Measurements from ENCODE around the gene WDR47.

The WDR47 gene

DNA sequence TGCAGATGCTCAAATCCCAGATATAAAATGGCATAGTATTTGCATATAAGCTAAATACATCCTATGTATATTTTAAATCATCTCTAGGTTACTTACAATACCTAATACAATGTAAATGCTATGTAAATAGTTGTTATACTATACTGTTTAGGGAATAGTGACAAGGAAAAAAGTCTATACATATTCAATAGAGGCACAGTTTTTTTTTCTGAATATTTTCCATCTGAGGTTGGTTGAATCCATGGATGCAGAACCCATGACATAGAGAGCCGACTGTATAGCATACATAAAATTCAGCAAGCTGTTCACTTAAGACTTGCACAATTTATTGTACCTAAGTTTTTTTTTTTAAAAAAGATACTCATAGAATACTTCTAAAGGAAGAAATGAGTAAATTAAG is 27.4 kb upstream of the WDR47 start:
- no peak overlapping the region for H4K91ac ChIP-seq (ENCODE audit: low read length)

DNA sequence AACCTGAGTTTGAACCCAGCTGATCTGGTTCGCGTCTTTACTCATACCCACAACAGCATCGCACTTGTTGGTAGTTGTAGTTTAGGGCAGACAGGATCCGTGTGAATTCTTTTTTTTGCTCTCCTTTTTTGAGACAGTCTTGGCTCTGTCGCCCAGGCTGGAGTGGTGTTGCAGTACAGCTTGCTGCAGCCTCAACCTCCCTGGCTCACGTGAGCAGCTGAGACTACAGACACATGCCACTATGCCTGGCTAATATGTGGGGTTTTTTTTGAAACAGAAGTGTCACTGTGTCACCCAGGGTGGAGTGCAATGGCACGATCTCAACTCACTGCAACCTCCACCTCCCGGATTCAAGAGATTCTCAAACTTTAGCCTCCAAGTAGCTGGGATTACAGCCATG is 26.0 kb upstream of the WDR47 start:
- Histone ChIP-seq H3K14ac (ENCODE audit: low read length in 2 of 2) (no peak overlapping the region), H3K36me3 (ENCODE audit: control insufficient read depth in 1 of 2, insufficient read depth in 2 of 2, low read depth in 1 of 2, low read length in 2 of 2) (peaks cover 45 to 76% of the 10 kb centered on the region in 2 experiments), H3K79me1 (replicated peaks; ENCODE audit: low read length, poor library complexity, severe bottlenecking) (peaks cover 6% of the 10 kb centered on the region), H3K4me3 (ENCODE audit: insufficient read depth in 1 of 2, low read depth in 1 of 2, low read length in 2 of 2) (no peak overlapping the region), H2BK12ac (ENCODE audit: low read length in 2 of 2) (no peak overlapping the region), H3K9ac (ENCODE audit: low read length) (no peak overlapping the region), H3K4ac (ENCODE audit: low read depth in 1 of 2, low read length in 2 of 2) (no peak overlapping the region), H3K27ac (ENCODE audit: low read length, poor library complexity, severe bottlenecking) (no peak overlapping the region), H3K27me3 (ENCODE audit: control insufficient read depth in 1 of 2, insufficient read depth in 1 of 2, low read length in 2 of 2) (no peaks in the 10 kb centered on the region), H4K8ac (ENCODE audit: low read length) (no peak overlapping the region), H4K91ac (ENCODE audit: low read length) (no peak overlapping the region), H2AK5ac (ENCODE audit: low read length, severe bottlenecking) (no peak overlapping the region), H3K18ac (ENCODE audit: low read depth in 1 of 2, low read length in 2 of 2) (no peak overlapping the region), H3K4me1 (ENCODE audit: control insufficient read depth, insufficient read depth, low read depth, low read length) (peaks cover 1% of the 10 kb centered on the region), H3K4me2 (ENCODE audit: low read length, poor library complexity, severe bottlenecking) (no peak overlapping the region), H2BK15ac (ENCODE audit: low read depth, poor library complexity, severe bottlenecking) (no peak overlapping the region), H2BK5ac (ENCODE audit: low read depth, low read length, poor library complexity, severe bottlenecking) (no peak overlapping the region), H2AFZ (ENCODE audit: low read depth, low read length) (no peak overlapping the region), H2BK120ac (ENCODE audit: low read depth, low read length) (no peak overlapping the region), H3K9me3 (ENCODE audit: control insufficient read depth, low read length) (no peaks in the 10 kb centered on the region), H3K23ac (ENCODE audit: low read length in 2 of 2) (no peak overlapping the region)
- DNase-seq, result no peak
- 97% methylated on average over 6 of the region's 8 CpGs for WGBS

More for the DNA sequence above, 27.4 kb upstream of the WDR47 start:
- no peak overlapping the region for H2BK120ac ChIP-seq (ENCODE audit: low read depth, low read length)
- H3K27me3 ChIP-seq (ENCODE audit: control insufficient read depth in 1 of 2, insufficient read depth in 1 of 2, low read length in 2 of 2), result no peaks in the 10 kb centered on the region
- H3K4me1 ChIP-seq (ENCODE audit: control insufficient read depth, insufficient read depth, low read depth, low read length), result peaks cover 6% of the 10 kb centered on the region
- H3K23ac ChIP-seq (ENCODE audit: low read length in 2 of 2), result no peak overlapping the region
- H3K9ac ChIP-seq (ENCODE audit: low read length), result no peak overlapping the region
- H4K8ac ChIP-seq (ENCODE audit: low read length), result no peak overlapping the region
- no peaks in the 10 kb centered on the region for H3K9me3 ChIP-seq (ENCODE audit: control insufficient read depth, low read length)
- no peak overlapping the region for H2BK12ac ChIP-seq (ENCODE audit: low read length in 2 of 2)
- H3K4me2 ChIP-seq (ENCODE audit: low read length, poor library complexity, severe bottlenecking), result no peak overlapping the region
- no peak overlapping the region for H2BK15ac ChIP-seq (ENCODE audit: low read depth, poor library complexity, severe bottlenecking)
- H3K14ac ChIP-seq (ENCODE audit: low read length in 2 of 2), result no peak overlapping the region
- no peak overlapping the region for H3K27ac ChIP-seq (ENCODE audit: low read length, poor library complexity, severe bottlenecking)
- DNase-seq, result no peak
- WGBS, result 78% methylated on average over 1 of the region's 1 CpG
- no peak overlapping the region for H3K4me3 ChIP-seq (ENCODE audit: insufficient read depth in 1 of 2, low read depth in 1 of 2, low read length in 2 of 2)
- H3K79me1 ChIP-seq (replicated peaks; ENCODE audit: low read length, poor library complexity, severe bottlenecking), result peaks cover 6% of the 10 kb centered on the region
- H3K18ac ChIP-seq (ENCODE audit: low read depth in 1 of 2, low read length in 2 of 2), result no peak overlapping the region
- no peak overlapping the region for H2AFZ ChIP-seq (ENCODE audit: low read depth, low read length)
- H3K36me3 ChIP-seq (ENCODE audit: control insufficient read depth in 1 of 2, insufficient read depth in 2 of 2, low read depth in 1 of 2, low read length in 2 of 2), result peaks cover 46 to 73% of the 10 kb centered on the region in 2 experiments
- H3K4ac ChIP-seq (ENCODE audit: low read depth in 1 of 2, low read length in 2 of 2), result no peak overlapping the region
- no peak overlapping the region for H2AK5ac ChIP-seq (ENCODE audit: low read length, severe bottlenecking)
- no peak overlapping the region for H2BK5ac ChIP-seq (ENCODE audit: low read depth, low read length, poor library complexity, severe bottlenecking)

DNA sequence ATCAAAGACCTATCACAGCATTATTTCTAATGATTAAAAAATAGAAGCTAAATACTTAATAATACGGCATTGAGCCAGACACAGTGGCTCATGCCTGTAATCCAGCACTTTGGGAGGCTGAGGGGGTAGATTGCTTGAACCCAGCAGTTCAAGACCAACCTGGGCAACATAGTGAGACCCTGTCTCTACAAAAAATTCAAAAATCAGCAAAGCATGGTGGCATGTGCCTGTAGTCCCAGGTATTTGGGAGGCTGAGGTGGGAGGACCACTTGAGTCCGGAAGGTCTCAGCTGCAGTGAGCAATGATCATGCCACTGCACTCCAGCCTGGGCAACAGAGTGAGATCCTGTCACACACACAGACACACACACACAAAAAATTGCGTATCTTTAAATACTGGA is 23.2 kb upstream of the WDR47 start:
- DNase-seq, result no peak
- Histone ChIP-seq H4K8ac (ENCODE audit: low read length) (no peak overlapping the region), H4K91ac (ENCODE audit: low read length) (no peak overlapping the region), H2AFZ (ENCODE audit: low read depth, low read length) (no peak overlapping the region), H3K18ac (ENCODE audit: low read depth in 1 of 2, low read length in 2 of 2) (no peak overlapping the region), H2AK5ac (ENCODE audit: low read length, severe bottlenecking) (no peak overlapping the region), H3K23ac (ENCODE audit: low read length in 2 of 2) (no peak overlapping the region), H3K79me1 (replicated peaks; ENCODE audit: low read length, poor library complexity, severe bottlenecking) (peaks cover 6% of the 10 kb centered on the region), H3K4me2 (ENCODE audit: low read length, poor library complexity, severe bottlenecking) (no peak overlapping the region), H2BK15ac (ENCODE audit: low read depth, poor library complexity, severe bottlenecking) (no peak overlapping the region), H3K4me3 (ENCODE audit: insufficient read depth in 1 of 2, low read depth in 1 of 2, low read length in 2 of 2) (no peak overlapping the region), H3K4me1 (ENCODE audit: control insufficient read depth, insufficient read depth, low read depth, low read length) (peaks cover 4% of the 10 kb centered on the region), H2BK12ac (ENCODE audit: low read length in 2 of 2) (no peak overlapping the region), H3K36me3 (ENCODE audit: control insufficient read depth in 1 of 2, insufficient read depth in 2 of 2, low read depth in 1 of 2, low read length in 2 of 2) (peaks cover 41 to 66% of the 10 kb centered on the region in 2 experiments), H3K9me3 (ENCODE audit: control insufficient read depth, low read length) (no peaks in the 10 kb centered on the region), H2BK5ac (ENCODE audit: low read depth, low read length, poor library complexity, severe bottlenecking) (no peak overlapping the region), H3K27me3 (ENCODE audit: control insufficient read depth in 1 of 2, insufficient read depth in 1 of 2, low read length in 2 of 2) (no peaks in the 10 kb centered on the region), H3K14ac (ENCODE audit: low read length in 2 of 2) (no peak overlapping the region), H3K27ac (ENCODE audit: low read length, poor library complexity, severe bottlenecking) (no peak overlapping the region), H2BK120ac (ENCODE audit: low read depth, low read length) (no peak overlapping the region), H3K4ac (ENCODE audit: low read depth in 1 of 2, low read length in 2 of 2) (no peak overlapping the region), H3K9ac (ENCODE audit: low read length) (no peak overlapping the region)
- WGBS, result 100% methylated on average over 1 of the region's 3 CpGs

DNA sequence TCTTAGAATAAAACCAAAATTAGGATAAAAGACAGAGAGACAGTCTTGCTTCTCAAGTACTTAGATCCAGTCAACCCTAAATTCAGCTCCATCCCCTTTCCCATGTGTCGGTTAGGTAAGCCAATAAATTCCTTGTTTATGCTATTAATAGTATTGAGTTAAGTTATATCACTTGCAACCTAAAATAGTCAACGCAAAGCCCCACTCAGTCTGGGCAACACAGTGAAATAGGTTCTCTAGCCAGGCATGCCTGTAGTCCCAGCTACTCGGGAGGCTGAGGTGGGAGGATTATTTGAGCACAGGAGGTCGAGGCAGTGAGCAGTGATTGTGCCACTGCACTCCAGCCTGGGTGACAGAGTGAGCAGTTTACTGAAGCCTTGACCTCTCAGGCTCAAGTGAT is 19.3 kb upstream of the WDR47 start:
- no peak overlapping the region for H3K4me3 ChIP-seq (ENCODE audit: insufficient read depth in 1 of 2, low read depth in 1 of 2, low read length in 2 of 2)
- H3K4me2 ChIP-seq (ENCODE audit: low read length, poor library complexity, severe bottlenecking), result no peak overlapping the region
- H2BK15ac ChIP-seq (ENCODE audit: low read depth, poor library complexity, severe bottlenecking), result no peak overlapping the region
- H2AK5ac ChIP-seq (ENCODE audit: low read length, severe bottlenecking), result no peak overlapping the region
- peaks cover 21 to 32% of the 10 kb centered on the region in 2 experiments for H3K36me3 ChIP-seq (ENCODE audit: control insufficient read depth in 1 of 2, insufficient read depth in 2 of 2, low read depth in 1 of 2, low read length in 2 of 2)
- 97% methylated on average over 3 of the region's 4 CpGs for WGBS
- H3K9me3 ChIP-seq (ENCODE audit: control insufficient read depth, low read length), result no peaks in the 10 kb centered on the region
- H2BK5ac ChIP-seq (ENCODE audit: low read depth, low read length, poor library complexity, severe bottlenecking), result no peak overlapping the region
- no peak overlapping the region for H2BK12ac ChIP-seq (ENCODE audit: low read length in 2 of 2)
- no peaks in the 10 kb centered on the region for H3K27me3 ChIP-seq (ENCODE audit: control insufficient read depth in 1 of 2, insufficient read depth in 1 of 2, low read length in 2 of 2)
- H3K4ac ChIP-seq (ENCODE audit: low read depth in 1 of 2, low read length in 2 of 2), result no peak overlapping the region
- H3K9ac ChIP-seq (ENCODE audit: low read length), result no peak overlapping the region
- H3K4me1 ChIP-seq (ENCODE audit: control insufficient read depth, insufficient read depth, low read depth, low read length), result peaks cover 4% of the 10 kb centered on the region
- no peak overlapping the region for H2BK120ac ChIP-seq (ENCODE audit: low read depth, low read length)
- H3K23ac ChIP-seq (ENCODE audit: low read length in 2 of 2), result no peak overlapping the region
- H2AFZ ChIP-seq (ENCODE audit: low read depth, low read length), result no peak overlapping the region
- H3K14ac ChIP-seq (ENCODE audit: low read length in 2 of 2), result no peak overlapping the region
- DNase-seq, result no peak
- no peak overlapping the region for H3K27ac ChIP-seq (ENCODE audit: low read length, poor library complexity, severe bottlenecking)
- H4K8ac ChIP-seq (ENCODE audit: low read length), result no peak overlapping the region
- no peak overlapping the region for H4K91ac ChIP-seq (ENCODE audit: low read length)
- H3K79me1 ChIP-seq (replicated peaks; ENCODE audit: low read length, poor library complexity, severe bottlenecking), result peaks cover 3% of the 10 kb centered on the region
- no peak overlapping the region for H3K18ac ChIP-seq (ENCODE audit: low read depth in 1 of 2, low read length in 2 of 2)
